HS-5 (cell line): ENCODE data around the gene MYLIP.
A peak's percentile ranks its signal among the peaks of the same experiment; 100 is the strongest.
"Not testable (repeated sequence)": the region's sequence is repeated elsewhere in the genome, so short reads cannot be mapped to it uniquely, and the experiment has no call there.

ENCODE experiments used
- DNase-seq: peaks from one replicate; pipeline ENCODE4 v3.0.0-alpha.2; 2012; ENCODE audit warnings: low read depth

MYLIP gene

GRCh38 chr6:16174416-16175078, 45.7 kb downstream of the MYLIP start:
- DNase-seq, result no peak

GRCh38 chr6:16176600-16176999, 47.7 kb downstream of the MYLIP start:
- DNase-seq, result not testable (repeated sequence)

GRCh38 chr6:16177881-16178280, 49.0 kb downstream of the MYLIP start:
- no peak for DNase-seq

DNA sequence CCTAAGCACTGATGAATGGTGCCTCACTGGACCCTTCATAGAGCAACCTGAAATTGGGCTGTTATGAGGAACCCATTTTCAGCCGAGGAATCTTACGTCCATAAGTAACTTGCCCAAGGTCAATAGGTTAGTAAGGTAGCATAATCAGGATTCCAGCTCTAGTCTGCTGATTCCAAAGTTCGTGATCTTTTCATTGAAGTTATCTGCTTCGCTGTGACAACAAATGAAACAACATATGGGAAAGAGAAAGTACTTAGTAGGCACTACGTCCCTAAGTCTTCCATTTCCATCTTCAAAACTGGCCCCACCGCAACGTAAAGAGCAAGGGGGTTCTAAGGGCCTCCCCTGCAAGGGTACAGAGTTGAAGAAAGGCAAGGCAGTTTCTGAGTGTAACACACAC, 49.5 kb downstream of the MYLIP start:
- DNase-seq, result no peak

GRCh38 chr6:16179063-16179462, 50.2 kb downstream of the MYLIP start:
- DNase-seq, result no peak

- DNase-seq, result no peak
Observed at GRCh38 chr6:16179970-16180431, 51.1 kb downstream of the MYLIP start.

- no peak for DNase-seq
Observed at GRCh38 chr6:16180696-16181438, 52.0 kb downstream of the MYLIP start.

- no peak for DNase-seq
Observed at GRCh38 chr6:16181439-16182297, 52.8 kb downstream of the MYLIP start.

DNA sequence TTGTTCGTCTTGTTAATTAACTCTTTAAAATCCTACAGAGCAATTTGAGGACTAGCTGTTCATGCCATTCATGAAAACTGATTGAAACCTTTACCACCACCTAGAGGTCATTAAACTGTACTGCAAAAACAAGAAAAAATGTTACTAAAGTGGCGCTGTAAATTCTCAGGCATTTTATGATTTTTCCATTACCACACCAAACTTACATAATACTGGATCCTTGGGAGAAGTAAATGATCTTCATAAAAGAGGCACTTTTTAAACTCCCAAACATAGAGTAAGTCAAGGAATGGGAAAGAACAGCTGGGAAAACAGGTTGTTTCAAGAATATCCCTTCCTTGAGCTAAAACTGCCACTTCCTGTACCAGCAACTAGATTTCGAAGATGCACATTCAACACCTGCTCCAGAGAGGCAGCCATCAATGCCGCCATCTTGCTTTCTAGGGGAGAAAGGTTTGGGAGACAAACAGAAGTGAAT, 54.3 kb downstream of the MYLIP start:
- peak; percentile 32 for DNase-seq

- DNase-seq, result no peak
Observed at GRCh38 chr6:16184129-16184528, 55.2 kb downstream of the MYLIP start.

- no peak for DNase-seq
Observed at GRCh38 chr6:16184551-16184950, 55.7 kb downstream of the MYLIP start.

GRCh38 chr6:16187176-16187575, 58.3 kb downstream of the MYLIP start:
- DNase-seq, result no peak

DNA sequence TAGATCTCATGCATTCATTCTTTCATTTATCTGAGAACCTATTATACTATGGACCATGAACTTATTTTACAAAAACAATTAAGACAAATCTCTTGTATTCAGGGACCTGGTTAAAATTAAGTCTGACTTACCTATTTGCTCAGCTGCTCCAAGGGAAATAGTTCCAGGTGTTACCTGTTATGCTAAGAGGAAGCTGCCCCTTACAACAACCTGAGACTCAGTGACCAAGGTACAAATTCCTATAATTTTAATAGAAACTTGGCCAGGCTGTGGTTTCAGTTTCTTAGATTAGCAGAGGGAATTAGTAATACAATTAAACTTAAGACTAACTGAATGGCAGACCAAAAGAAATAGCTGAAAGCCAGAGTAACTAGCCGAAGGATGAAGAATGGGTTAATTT, 61.3 kb downstream of the MYLIP start:
- DNase-seq, result no peak

GRCh38 chr6:16196260-16196983, 67.5 kb downstream of the MYLIP start:
- DNase-seq, result no peak

GRCh38 chr6:16196984-16197546, 68.2 kb downstream of the MYLIP start:
- DNase-seq, result no peak
